RPMI8226 (cell line): ENCODE results near the gene SAMD14.
A peak's percentile ranks its signal among the peaks of the same experiment; 100 is the strongest.

Experiments used
- DNase-seq: peaks from one replicate; pipeline ENCODE4 v3.0.0-alpha.2; 2015

Gene SAMD14

DNA sequence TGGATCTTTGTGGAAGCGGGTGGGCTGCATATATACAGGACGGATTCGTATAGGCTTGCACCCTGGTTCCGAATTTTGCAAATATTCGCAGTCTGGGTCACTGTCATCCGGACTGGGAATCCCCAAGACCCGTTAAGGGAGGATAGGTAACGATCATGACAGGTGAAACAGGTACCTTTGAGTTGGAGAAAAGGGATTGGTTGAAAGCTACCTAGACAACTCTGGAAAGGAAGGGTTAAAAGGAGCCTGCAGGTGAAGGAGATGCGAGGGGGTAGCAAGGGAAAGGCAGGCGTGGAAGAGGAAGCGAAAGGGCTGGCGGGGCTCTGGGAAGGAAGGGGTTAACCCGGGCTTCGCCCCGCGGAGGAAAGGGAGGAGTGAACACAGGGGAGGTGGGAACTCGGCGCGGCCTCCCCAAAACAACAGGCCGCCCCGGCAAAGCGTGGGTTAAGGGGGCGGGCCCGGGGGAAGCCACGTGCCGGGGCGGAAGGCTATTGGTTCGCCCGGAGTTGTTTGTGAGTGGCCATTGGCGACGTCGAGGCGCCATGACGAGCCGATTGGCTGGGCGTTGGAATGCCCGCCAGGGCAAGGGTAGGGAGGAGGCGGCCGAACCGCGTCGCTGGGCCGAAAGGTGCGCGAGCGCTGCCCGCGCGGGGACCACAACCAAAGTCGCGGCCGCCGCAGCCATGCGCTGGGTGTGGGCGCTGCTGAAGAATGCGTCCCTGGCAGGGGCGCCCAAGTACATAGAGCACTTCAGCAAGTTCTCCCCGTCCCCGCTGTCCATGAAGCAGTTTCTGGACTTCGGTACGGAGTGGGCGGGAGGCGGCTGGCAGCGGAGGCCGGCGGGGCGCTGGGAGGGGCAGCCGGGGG is 35.0 kb downstream of the SAMD14 start, which contains the start of gene PDK2:
Gene PDK2 (plus strand): TSS at position 599 of the 867 bp plus-strand sequence. CDS start 85 bp downstream, at position 684.
- peak; percentile 98 for DNase-seq

GRCh38 chr17:50094243-50094752 is 35.7 kb downstream of the SAMD14 start:
- peak; percentile 87 for DNase-seq

- DNase-seq = no peak
Observed at GRCh38 chr17:50093807-50094206, 36.2 kb downstream of the SAMD14 start.

DNA sequence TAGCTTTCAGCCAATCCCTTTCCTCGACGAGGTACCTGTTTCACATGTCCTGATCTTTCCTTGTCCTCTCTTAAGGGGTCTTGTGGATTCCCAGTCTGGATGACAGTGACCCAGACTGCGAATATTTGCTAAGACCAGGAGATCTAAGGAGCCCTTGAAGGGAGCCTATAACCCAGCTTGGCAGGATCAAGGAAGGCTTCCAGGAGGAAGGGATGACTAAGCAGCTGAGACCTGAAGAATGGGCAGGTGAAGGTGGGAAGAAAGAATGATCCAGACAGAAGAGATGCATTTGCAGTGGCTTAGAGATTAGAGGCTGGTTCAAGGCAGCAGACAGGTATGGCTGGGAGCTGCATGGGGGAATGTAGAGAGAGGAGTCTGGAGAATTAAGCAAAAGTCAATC is 36.7 kb downstream of the SAMD14 start:
- no peak for DNase-seq

- no peak for DNase-seq
Observed at GRCh38 chr17:50091918-50092285, 38.1 kb downstream of the SAMD14 start.

- DNase-seq = no peak
Observed at GRCh38 chr17:50090971-50091917, 38.7 kb downstream of the SAMD14 start.

DNA sequence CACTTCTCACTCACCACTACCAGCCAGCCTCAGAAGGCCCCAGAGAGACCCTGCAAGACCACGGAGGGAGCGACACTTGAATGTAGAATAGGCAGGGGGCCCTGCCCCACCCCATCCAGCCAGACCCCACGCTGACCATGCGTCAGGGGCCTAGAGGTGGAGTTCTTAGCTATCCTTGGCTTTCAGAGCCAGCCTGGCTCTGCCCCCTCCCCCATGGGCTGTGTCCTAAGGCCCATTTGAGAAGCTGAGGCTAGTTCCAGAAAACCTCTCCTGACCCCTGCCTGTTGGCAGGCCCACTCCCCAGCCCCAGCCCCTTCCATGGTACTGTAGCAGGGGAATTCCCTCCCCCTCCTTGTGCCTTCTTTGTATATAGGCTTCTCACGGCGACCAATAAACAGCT is 39.9 kb downstream of the SAMD14 start:
- DNase-seq = no peak

- no peak for DNase-seq
Observed at GRCh38 chr17:50088952-50089825, 40.8 kb downstream of the SAMD14 start.

DNA sequence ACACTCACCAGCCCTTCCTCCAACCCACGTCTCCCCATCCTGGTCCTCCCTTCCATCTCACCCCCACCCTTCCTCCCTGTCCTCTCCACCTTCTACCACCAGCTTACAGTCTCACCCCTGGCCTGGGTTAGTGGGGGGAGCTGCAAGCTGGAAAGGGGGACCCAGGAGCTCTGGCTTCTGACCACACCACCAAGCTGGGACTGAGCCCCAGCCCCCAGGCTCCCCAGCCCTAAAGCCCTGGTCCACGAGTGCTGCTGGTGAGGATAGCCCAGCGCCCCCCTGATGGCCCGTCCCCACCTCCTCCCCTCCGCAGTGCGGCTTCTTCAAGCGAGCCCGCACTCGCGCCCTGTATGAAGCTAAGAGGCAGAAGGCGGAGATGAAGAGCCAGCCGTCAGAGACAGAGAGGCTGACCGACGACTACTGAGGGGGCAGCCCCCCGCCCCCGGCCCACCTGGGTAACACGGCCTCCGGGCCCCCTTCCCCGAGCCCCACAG is 42.0 kb downstream of the SAMD14 start:
- DNase-seq = no peak

DNA sequence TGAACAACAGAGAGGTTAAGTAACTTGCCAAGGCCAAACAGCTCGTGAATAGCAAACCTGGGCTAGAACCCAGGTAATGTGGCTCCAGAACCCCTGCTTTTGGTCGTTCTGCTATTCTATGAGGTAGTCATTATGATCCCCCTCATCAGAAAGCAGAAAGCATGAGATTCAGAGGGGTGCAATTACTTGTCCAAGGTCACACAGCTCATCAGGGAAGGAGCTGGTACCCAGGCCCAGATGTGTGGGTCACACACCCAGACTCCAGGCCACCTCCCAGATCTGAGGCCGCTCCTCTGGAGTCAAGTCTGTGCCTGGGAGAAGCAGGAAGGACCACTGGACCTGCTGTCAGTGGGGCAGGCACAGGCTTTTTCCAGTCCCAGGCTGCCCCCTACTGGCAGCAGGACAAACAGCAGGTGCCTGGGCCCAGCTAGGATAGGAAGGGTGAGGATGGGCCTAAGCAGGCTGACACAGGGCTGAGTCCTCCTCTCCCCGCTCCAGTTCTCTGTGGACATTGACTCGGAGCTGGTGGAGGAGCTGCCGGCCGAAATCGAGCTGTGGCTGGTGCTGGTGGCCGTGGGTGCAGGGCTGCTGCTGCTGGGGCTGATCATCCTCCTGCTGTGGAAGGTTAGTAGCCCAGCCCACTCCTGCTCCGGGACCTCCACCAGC is 42.6 kb downstream of the SAMD14 start:
- DNase-seq = peak; percentile 72

GRCh38 chr17:50081757-50082156 is 48.2 kb downstream of the SAMD14 start:
- DNase-seq = no peak

DNA sequence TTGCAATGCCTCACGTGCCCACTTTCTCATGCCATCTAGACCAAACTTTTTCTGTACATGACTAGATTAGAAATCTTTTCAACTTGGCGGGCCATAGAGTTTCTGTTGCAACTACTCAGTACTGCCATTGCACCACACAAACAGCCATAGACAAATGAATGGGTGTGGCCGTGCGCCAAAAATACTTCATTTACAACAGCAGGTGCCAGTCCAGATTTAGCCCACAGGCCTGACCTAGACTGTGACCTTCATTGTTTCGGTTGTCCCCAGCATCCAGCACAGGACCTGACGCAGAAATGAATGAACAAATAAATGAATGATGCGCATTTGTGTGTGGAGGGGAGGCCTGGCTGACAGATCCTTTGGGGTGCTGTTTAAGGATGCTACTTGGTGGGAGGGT is 49.1 kb downstream of the SAMD14 start:
- peak; percentile 89 for DNase-seq

DNA sequence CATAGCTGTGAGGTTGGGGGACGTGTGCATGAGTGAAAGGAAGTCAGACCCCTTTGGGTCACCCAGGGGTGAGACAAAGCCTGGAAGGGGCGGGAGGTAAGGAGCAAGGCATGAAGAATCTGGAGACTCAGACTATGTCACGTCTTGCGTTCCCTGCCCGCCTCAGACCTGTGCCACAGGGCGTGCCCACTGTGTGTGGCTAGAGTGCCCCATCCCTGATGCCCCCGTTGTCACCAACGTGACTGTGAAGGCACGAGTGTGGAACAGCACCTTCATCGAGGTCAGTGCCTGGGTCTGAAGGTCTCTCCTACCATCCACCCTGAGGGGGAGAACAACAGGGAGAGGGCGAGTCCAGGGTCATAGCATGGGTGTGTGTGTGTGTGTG is 49.9 kb downstream of the SAMD14 start:
- no peak for DNase-seq

DNA sequence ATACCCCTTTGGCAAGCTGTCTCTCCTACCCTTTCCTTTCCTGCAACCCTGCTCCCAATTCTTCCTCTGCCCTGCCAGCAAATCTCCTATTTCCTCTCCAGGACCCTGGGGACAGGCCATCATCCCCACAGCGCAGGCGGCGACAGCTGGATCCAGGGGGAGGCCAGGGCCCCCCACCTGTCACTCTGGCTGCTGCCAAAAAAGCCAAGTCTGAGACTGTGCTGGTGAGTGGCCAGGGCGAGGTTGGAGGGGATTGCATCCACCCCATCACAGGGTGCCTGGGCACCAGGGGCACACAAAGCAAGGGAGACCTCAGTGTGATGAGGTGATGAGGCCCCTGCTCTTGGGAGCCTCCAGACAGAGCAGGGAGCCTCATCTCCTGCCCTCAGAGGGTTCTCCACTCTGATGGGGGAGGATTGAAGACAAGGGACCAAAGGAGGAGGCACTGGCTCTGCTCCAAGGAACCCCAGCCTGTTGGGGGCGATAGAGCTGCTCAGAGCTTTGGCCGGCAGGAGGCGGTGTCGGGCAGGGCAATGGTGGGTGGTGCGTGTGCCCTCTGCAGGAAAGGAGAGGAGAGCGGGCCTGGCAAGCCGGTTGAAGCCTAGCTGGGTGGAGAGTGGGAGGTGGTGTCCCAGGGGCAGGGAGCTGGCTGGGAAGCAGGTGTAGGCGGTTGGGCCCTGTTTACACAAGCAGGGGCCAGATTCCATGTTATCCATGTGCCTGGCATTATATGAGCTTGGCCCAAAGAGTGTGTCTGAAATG is 50.4 kb downstream of the SAMD14 start:
- no peak for DNase-seq

- no peak for DNase-seq
Observed at GRCh38 chr17:50078430-50078829, 51.5 kb downstream of the SAMD14 start.

DNA sequence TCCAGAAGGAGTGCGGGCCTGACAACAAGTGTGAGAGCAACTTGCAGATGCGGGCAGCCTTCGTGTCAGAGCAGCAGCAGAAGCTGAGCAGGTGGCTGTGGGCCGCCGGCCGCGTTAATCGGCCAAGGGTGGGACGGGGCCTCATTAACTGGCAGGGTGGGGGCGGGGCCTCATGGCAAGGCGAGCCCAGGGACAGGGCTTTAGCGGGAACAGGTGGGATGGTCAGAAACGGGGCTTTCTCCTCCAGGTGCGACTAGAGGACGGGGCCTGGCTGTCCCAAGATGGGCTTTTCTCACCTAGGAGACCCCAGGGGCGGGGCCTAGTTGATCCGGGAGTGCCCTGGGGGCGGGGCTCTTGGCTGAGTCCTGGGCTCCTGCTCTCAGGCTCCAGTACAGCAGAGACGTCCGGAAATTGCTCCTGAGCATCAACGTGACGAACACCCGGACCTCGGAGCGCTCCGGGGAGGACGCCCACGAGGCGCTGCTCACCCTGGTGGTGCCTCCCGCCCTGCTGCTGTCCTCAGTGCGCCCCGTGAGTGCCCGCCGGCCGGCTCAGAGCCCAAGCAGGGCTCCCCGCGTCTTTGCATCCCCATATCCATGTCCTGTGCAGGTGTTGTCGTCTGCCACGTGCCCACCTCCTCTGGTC is 53.2 kb downstream of the SAMD14 start:
- DNase-seq = no peak

DNA sequence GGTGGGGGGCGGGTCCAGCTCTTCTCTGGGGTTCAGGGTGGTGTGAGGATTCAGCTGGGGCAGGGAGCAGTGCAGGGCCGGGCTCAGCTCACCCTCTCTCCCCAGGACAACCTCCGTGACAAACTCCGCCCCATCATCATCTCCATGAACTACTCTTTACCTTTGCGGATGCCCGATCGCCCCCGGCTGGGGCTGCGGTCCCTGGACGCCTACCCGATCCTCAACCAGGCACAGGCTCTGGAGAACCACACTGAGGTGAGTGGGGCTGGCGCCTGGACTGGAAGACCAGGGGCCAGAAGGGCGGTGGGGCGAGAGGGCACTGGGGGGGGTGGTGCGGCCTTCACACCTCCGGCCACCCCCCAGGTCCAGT is 53.8 kb downstream of the SAMD14 start:
- DNase-seq = no peak

GRCh38 chr17:50075446-50076032 is 54.4 kb downstream of the SAMD14 start:
- DNase-seq = no peak

GRCh38 chr17:50074227-50074626 is 55.7 kb downstream of the SAMD14 start:
- no peak for DNase-seq

DNA sequence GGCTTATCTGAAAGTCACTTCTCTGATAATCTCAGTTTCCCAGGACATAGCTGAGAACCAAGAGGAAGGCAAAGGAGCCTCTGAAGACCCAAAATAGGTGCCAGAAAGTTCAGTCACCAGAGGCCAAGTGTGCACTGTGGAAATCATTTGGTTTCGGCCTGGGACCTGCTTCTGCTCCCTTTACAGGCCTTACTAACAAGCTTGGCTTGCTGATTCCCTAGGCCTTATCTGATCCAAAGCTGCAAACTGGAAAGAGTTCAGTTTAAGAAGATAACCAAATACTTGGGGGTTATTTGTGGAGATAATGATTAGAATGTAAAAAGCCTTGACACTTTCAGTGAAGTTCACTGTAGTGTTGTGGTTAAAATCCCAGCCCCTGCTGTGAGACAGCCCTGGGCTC is 57.0 kb downstream of the SAMD14 start:
- no peak for DNase-seq
